Activated T-helper 1 cell treated with anti-CD3 and anti-CD28 coated beads, Interleukin-12 subunit alpha, Interleukin-12 subunit beta, Interleukin-2, Interleukin-4 antibody, amounts not matched to agents 30 ng/mL and 10 ng/mL and 1 ng/mL, durations not matched to agents 14 hours and 24 hours and 36 hours (primary cell): Measurements from ENCODE around the gene PARP15. TPM values are rescaled to one million over a fixed set of nuclear protein-coding genes. Genes with fewer than 3 reads are reported as not detected.

ENCODE experiments used
- DNase-seq: peaks from one replicate; pipeline ENCODE4 v3.0.0; 2021; ENCODE audit warnings: low spot score
- H3K27ac Mint-ChIP-seq: one replicate; pipeline ENCODE4 v1.8.0; 2021; ENCODE audit warnings: mild to moderate bottlenecking, mixed read lengths
- H3K27me3 Mint-ChIP-seq: one replicate; pipeline ENCODE4 v1.8.0; 2022; ENCODE audit warnings: mild to moderate bottlenecking, moderate library complexity, mixed read lengths; ENCODE audit not compliant: insufficient read depth
- H3K36me3 Mint-ChIP-seq: one replicate; pipeline ENCODE4 v1.8.0; 2021; ENCODE audit warnings: low read depth, mixed read lengths
- H3K4me1 Mint-ChIP-seq: one replicate; pipeline ENCODE4 v1.8.0; 2021; ENCODE audit warnings: low read depth, mixed read lengths
- H3K4me3 Mint-ChIP-seq: one replicate; pipeline ENCODE4 v1.8.0; 2021; ENCODE audit warnings: mild to moderate bottlenecking, moderate library complexity, mixed read lengths
- H3K9me3 Mint-ChIP-seq: one replicate; pipeline ENCODE4 v1.8.0; 2021; ENCODE audit warnings: mixed read lengths
- intact Hi-C: fragments of 100-400 bp; cut with micrococcal nuclease; formaldehyde crosslinking; loops from one replicate; pipeline ENCODE4 v1.15.1; 2024
- total RNA-seq: library from RNA; stranded (reverse); gene quantifications from 2 replicates; pipeline ENCODE4 v1.2.3, GENCODE V29; 2022

PARP15 gene
- total RNA-seq, 1 donor from 2014 or later: 13.2 TPM

DNA sequence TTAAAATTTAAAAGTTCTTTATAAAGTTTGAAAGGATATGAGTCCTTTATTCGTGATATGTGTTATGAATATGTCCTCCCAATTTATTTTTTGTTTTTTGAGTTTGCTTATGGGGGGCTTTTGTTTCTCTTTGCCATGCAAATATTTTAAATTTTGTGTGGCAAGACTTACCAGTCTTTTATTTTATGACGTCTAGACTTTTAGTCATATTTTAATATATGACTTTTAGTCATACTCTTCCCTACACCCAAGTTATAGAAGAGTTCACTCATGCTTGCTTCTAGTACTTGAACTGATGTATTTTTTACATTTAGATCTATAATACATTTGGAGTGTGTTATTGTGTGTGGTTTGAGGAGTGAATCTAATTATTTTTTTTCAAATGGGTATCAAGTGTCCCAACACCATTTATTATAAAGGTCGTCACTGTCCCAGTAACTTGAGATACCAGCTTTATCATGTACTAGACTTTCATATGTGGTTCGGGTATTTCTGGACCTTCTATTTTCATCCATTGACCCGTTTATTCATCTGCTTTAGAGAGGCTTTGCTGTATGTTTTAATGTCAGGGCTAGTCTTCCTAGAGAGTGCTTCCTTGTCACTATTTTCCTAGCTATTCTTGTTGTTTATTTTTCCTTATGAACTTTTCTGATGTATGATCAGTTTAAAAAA, 755 bp downstream of the PARP15 start:
- Mint-ChIP-seq H3K27me3 (no peaks in the 10 kb centered on the region), H3K4me1 (peaks cover 53% of the 10 kb centered on the region), H3K27ac (peak overlapping the region; percentile 98), H3K9me3 (peaks cover 22% of the 10 kb centered on the region), H3K4me3 (peak overlapping the region; percentile 99), H3K36me3 (peaks cover 42% of the 10 kb centered on the region)
- DNase-seq: no peak
- intact Hi-C loops: no loop called here

DNA sequence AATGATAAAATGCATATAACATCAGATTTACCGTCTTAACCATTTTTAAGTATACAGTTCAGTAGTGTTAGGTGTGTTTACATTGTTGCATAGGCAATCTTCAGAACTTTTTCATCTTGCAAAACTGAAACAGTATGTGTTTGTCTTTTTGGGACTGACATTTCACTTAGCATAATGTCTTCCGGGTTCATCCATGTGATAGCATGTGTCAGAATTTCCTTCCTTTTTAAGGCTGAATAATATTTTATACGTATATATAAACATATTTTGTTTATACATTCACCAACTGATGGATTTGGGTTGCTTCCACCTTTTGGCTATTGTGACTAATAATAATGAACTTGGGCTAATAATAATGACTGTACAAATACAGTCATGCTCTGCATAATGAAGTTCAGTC, 3.0 kb downstream of the PARP15 start:
- Mint-ChIP-seq H3K27me3 (no peaks in the 10 kb centered on the region), H3K4me3 (no peak overlapping the region), H3K27ac (no peak overlapping the region), H3K4me1 (peaks cover 51% of the 10 kb centered on the region), H3K36me3 (peaks cover 42% of the 10 kb centered on the region), H3K9me3 (peaks cover 38% of the 10 kb centered on the region)
- intact Hi-C loops: no loop called here
- no peak for DNase-seq

DNA sequence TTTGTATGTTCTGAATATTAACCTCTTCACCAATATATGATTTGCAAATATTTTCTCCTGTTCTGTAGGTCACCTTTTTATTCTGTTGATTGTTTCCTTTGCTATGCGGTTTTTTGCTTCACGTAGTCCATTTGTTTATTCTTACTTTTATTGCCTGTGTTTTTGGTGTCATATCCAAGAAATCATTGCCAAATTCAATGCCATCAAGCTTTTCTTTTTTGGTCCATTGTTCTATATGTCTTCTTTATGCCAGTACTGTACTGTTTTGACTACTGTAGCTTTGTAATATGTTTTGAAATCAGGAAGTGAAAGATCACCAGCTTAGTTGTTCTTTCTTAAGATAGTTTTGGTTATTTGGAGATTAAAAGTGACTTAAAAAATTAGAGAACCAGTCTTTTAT, 4.2 kb downstream of the PARP15 start:
- no peak overlapping the region for H3K4me3 Mint-ChIP-seq
- peaks cover 48% of the 10 kb centered on the region for H3K4me1 Mint-ChIP-seq
- intact Hi-C loops: no loop called here
- H3K27me3 Mint-ChIP-seq: no peaks in the 10 kb centered on the region
- H3K9me3 Mint-ChIP-seq: peaks cover 38% of the 10 kb centered on the region
- H3K36me3 Mint-ChIP-seq: peaks cover 45% of the 10 kb centered on the region
- H3K27ac Mint-ChIP-seq: no peak overlapping the region
- DNase-seq: no peak

DNA sequence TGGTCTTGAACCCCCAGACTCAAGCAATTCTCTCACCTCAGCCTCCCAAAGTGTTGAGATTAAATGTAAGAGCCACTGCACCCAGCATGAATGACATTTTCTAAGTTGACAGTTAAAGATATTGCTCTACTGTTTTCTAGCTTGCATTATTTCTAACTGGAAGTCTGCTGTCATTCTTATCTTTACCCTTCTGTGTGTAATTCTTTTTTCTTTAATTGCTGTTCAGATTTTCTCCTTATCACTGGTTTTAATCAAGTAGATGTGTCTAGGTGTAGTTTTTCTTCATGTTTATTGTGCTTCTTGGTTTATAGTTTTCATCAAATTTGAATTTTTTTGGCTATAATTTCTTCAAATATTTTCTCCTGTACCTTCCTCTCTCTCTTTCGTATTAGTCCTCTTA, 4.9 kb downstream of the PARP15 start:
- H3K36me3 Mint-ChIP-seq: peaks cover 47% of the 10 kb centered on the region
- DNase-seq: no peak
- intact Hi-C loops: no loop called here
- no peaks in the 10 kb centered on the region for H3K27me3 Mint-ChIP-seq
- H3K9me3 Mint-ChIP-seq: peaks cover 38% of the 10 kb centered on the region
- H3K4me3 Mint-ChIP-seq: no peak overlapping the region
- no peak overlapping the region for H3K27ac Mint-ChIP-seq
- peaks cover 42% of the 10 kb centered on the region for H3K4me1 Mint-ChIP-seq

DNA sequence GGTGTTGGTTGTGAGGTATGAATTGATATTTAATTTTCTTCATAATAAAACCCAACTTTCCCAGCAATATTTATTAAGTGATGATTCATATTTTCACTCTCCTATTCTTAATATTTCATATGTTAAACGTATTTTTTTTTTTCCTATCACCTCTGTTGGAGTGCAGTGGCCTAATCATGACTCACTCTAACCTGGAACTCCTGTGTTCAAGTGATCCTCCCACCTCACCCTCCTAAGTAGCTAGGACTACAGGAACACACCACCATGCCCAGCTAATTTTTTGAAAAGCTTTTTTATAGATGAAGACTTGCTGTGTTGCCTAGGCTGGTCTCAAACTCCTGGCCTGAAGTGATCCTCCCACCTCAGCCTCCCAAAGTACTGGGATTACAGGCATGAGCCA, 8.6 kb downstream of the PARP15 start:
- H3K9me3 Mint-ChIP-seq: peaks cover 34% of the 10 kb centered on the region
- intact Hi-C loops: no loop called here
- peaks cover 42% of the 10 kb centered on the region for H3K36me3 Mint-ChIP-seq
- DNase-seq: no peak
- no peak overlapping the region for H3K4me3 Mint-ChIP-seq
- H3K27me3 Mint-ChIP-seq: no peaks in the 10 kb centered on the region
- H3K4me1 Mint-ChIP-seq: peaks cover 22% of the 10 kb centered on the region
- no peak overlapping the region for H3K27ac Mint-ChIP-seq

DNA sequence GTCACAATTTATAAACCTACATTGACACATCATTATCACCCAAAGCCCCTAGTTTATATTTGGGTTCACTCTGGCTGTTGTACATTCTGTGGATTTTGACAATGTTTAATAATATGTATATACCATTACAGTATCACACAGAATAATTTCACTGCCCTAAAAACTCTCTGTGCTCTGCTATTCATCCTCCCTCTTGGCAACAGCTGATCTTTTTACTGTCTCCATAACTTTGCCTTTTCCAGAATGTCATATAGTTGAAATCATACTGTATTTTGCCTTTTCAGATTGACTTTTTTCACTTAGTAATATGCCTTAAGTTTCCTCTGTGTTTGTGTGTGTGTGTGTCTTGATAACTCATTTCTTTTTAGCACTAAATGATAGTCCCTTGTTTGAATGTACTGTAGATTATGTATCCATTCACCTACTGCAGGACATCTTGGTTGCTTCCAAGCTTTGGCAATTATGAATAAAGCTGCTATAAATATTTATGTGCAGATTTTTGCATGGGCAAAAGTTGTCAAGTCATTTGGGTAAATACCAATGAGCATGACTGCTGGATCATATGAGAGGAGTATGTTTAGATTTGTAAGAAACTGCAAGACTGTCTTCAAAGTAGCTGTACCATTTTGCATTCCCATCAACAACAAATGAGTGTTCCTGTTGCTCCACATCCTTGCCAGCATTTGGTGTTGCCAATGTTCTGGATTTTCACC, 9.5 kb downstream of the PARP15 start:
- Mint-ChIP-seq H3K4me1 (peaks cover 22% of the 10 kb centered on the region), H3K27ac (no peak overlapping the region), H3K9me3 (peaks cover 26% of the 10 kb centered on the region), H3K27me3 (no peaks in the 10 kb centered on the region), H3K36me3 (peaks cover 34% of the 10 kb centered on the region), H3K4me3 (no peak overlapping the region)
- intact Hi-C loops: no loop called here
- no peak for DNase-seq

DNA sequence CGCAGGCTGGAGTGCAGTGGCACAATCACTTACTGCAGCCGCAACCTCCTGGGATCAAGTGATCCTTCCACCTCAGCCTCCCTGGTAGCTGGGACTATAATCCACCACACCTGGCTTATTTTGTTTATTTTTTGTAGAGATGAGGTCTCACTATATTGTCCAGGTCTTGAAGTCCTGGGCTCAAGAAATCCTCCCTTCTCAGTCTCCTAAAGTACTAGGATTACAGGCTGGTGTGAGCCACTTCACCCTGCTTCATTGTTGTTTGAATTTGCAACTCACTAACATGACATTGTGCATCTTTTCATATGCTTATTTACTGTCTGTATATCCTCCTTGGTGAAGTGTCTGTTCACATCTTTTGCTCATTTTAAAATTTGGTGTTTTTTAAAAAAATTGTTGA, 10.1 kb downstream of the PARP15 start:
- intact Hi-C loops: no loop called here
- no peaks in the 10 kb centered on the region for H3K27me3 Mint-ChIP-seq
- H3K4me3 Mint-ChIP-seq: no peak overlapping the region
- peaks cover 22% of the 10 kb centered on the region for H3K4me1 Mint-ChIP-seq
- no peak overlapping the region for H3K27ac Mint-ChIP-seq
- H3K9me3 Mint-ChIP-seq: peaks cover 20% of the 10 kb centered on the region
- no peak for DNase-seq
- peaks cover 27% of the 10 kb centered on the region for H3K36me3 Mint-ChIP-seq

DNA sequence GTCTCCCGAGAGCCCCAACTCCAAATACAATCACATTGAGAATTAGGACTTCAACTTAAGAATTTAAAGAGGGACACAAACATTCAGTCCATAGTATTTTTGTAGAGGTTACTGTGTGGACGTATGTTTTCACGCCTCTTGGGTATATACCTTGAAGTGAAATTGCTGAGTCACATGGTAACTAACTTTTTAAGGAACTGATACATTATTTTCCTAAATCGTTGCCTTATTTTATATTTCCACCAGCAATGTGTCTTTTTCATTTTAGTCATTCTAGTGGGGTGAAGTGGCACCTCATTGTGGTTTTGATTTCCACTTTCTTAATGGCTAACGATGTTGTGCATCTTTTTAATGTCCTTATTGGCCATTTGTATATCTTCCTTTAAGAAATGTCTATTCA, 11.8 kb downstream of the PARP15 start:
- peaks cover 5% of the 10 kb centered on the region for H3K9me3 Mint-ChIP-seq
- H3K4me1 Mint-ChIP-seq: peaks cover 15% of the 10 kb centered on the region
- DNase-seq: no peak
- intact Hi-C loops: no loop called here
- H3K36me3 Mint-ChIP-seq: peaks cover 14% of the 10 kb centered on the region
- H3K27me3 Mint-ChIP-seq: no peaks in the 10 kb centered on the region
- no peak overlapping the region for H3K4me3 Mint-ChIP-seq
- H3K27ac Mint-ChIP-seq: no peak overlapping the region

DNA sequence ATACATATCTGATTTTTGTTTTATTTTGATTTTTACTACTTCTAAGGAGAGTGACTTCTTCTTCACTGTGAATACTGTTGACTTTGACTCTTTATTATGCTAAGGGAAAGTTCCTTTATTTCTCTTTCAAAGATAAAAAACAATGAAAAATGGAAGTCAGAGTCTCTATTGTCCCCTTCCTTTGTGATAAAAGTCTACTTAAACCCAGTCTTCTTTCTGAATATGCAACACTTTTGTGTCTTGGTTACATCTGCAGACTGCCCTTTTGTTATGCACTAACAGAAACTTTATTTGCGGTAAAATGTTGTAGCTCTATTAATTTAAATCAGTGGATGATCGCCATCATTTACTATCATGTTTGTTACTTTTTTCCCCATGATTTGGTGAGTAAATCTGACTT, 13.2 kb downstream of the PARP15 start:
- H3K36me3 Mint-ChIP-seq: peaks cover 5% of the 10 kb centered on the region
- no peaks in the 10 kb centered on the region for H3K9me3 Mint-ChIP-seq
- intact Hi-C loops: no loop called here
- no peak overlapping the region for H3K4me3 Mint-ChIP-seq
- DNase-seq: no peak
- H3K27me3 Mint-ChIP-seq: no peaks in the 10 kb centered on the region
- no peak overlapping the region for H3K27ac Mint-ChIP-seq
- H3K4me1 Mint-ChIP-seq: peaks cover 6% of the 10 kb centered on the region

DNA sequence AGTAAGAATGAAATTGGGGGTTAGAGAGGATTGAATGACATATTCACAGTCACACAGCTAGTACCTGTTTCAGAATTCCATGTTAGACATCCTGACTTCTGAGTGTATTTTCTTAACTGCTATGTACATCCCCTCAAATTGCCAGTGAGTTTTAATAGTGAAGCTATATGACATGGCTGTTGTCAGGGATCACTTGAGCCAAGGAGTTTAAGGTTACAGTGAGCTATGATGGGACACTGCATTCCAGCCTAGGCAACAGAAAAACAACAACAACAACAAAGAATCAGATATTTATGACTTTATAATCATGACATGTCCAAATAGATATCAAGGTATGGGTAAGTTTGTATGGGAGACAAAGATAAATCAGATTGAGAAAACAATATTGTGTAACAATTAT, 16.6 kb downstream of the PARP15 start:
- no peak overlapping the region for H3K27ac Mint-ChIP-seq
- peaks cover 8% of the 10 kb centered on the region for H3K36me3 Mint-ChIP-seq
- intact Hi-C loops: no loop called here
- peaks cover 5% of the 10 kb centered on the region for H3K4me1 Mint-ChIP-seq
- no peak for DNase-seq
- no peak overlapping the region for H3K4me3 Mint-ChIP-seq
- H3K27me3 Mint-ChIP-seq: no peaks in the 10 kb centered on the region
- no peaks in the 10 kb centered on the region for H3K9me3 Mint-ChIP-seq

DNA sequence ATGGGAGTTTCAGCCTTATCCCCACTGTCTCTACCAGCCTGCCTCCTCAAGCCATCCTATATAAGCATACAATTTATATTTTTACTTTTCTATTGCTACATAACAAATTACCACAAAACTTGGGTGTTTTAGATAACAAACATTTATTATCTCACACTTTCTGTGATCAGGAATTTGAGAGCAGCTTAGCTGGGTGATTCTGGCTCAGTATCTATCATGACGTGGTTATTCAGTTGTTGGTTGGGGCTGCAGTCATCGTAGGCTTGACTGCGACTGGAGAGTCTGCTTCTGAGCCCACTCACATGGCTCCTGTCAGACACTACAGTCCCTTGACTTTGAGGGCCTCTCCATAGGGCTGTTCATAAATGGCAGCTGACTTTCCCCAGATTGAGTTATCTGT, 20.7 kb downstream of the PARP15 start:
- no peak for DNase-seq
- intact Hi-C loops: no loop called here
- Mint-ChIP-seq H3K27ac (no peak overlapping the region), H3K9me3 (peaks cover under 1% of the 10 kb centered on the region), H3K27me3 (no peaks in the 10 kb centered on the region), H3K4me1 (peaks cover 11% of the 10 kb centered on the region), H3K4me3 (no peak overlapping the region), H3K36me3 (peaks cover 20% of the 10 kb centered on the region)

DNA sequence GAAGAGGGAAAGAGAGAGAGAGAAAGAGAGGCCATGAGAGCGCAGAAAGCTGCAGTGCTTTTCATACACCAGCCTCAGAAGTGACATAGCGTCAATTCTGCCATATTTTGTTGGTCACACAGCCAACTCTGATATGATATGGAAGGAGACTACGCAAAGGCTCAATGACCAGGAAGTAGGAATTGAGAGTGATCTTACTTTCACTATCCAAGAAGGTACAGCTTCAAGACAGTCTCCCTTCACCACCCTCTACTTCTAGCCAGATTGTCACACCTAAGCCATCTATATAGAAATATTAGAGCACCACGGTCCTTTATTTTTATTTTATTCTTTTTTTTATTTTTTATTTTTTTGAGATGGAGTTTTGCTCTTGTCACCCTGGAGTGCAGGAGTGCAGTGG, 21.1 kb downstream of the PARP15 start:
- no peaks in the 10 kb centered on the region for H3K27me3 Mint-ChIP-seq
- H3K9me3 Mint-ChIP-seq: peaks cover 3% of the 10 kb centered on the region
- no peak for DNase-seq
- H3K4me1 Mint-ChIP-seq: peaks cover 15% of the 10 kb centered on the region
- H3K36me3 Mint-ChIP-seq: peaks cover 22% of the 10 kb centered on the region
- no peak overlapping the region for H3K4me3 Mint-ChIP-seq
- intact Hi-C loops: no loop called here
- no peak overlapping the region for H3K27ac Mint-ChIP-seq

DNA sequence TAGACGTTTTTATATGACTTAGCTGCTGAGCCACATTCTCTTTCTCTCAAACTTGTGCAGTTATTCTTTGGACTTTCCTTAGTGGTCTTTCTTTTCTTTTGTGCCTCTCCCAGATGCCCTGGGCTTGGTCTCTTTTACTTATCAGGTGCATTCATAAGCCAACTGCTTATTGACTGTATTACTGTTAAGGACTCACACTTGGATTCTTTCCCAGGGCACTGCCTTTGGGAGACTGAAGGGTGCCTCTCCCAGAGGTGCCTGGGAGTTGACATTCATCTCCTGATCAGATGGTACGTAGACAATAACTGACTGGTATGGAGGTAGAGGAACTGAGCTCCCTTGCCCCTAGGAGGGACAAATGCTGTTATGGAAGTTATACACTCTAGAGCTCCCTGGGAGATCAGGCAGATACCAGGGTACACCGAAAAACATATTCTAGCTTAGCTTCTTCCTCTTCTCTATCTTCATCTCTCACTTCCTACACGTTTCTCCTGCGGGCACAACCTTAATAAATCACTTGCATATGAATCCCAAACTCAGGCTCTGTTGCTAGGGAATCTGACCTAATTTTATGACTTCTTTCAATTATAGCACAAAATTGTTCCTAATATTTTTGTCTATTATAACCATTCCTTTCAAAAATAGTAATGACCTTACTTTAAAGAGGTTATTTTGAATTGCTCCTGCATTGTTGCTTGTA, 24.7 kb downstream of the PARP15 start:
- intact Hi-C loops: no loop called here

More for the DNA sequence above, 24.7 kb downstream of the PARP15 start:
- no peak overlapping the region for H3K27ac Mint-ChIP-seq
- no peaks in the 10 kb centered on the region for H3K27me3 Mint-ChIP-seq
- peaks cover 21% of the 10 kb centered on the region for H3K4me1 Mint-ChIP-seq
- no peak for DNase-seq
- peaks cover 7% of the 10 kb centered on the region for H3K9me3 Mint-ChIP-seq
- H3K36me3 Mint-ChIP-seq: peaks cover 22% of the 10 kb centered on the region
- no peak overlapping the region for H3K4me3 Mint-ChIP-seq
